HG02970 (cell line): ENCODE data around the gene CAPNS1.
"Not testable (repeated sequence)": the region's sequence is repeated elsewhere in the genome, so short reads cannot be mapped to it uniquely, and the experiment has no call there.

ENCODE experiments used
- ATAC-seq: cut with Tn5 transposase; IDR thresholded peaks from one replicate; pipeline ENCODE4 v1.9.1; 2021; ENCODE audit warnings: mild to moderate bottlenecking, moderate library complexity, moderate number of reproducible peaks; ENCODE audit not compliant: unreplicated experiment, low FRiP score

CAPNS1 gene

GRCh38 chr19:36113894-36114720 lies 25.8 kb upstream of the CAPNS1 start:
- ATAC-seq, result no peak

- ATAC-seq, result peak; percentile 85
Measured at GRCh38 chr19:36114721-36115452, 25.0 kb upstream of the CAPNS1 start, which contains the start of gene POLR2I. Gene POLR2I (minus strand): TSS chr19:36114875. CDS start chr19:36114856, 19 bp downstream.

GRCh38 chr19:36115453-36116343 lies 24.2 kb upstream of the CAPNS1 start, which contains the start of gene TBCB:
Gene TBCB (plus strand): TSS chr19:36115468. CDS start chr19:36115561, 93 bp downstream.
- ATAC-seq, result peak; percentile 41

- no peak for ATAC-seq
Measured at GRCh38 chr19:36116344-36116637, 23.6 kb upstream of the CAPNS1 start.

- no peak for ATAC-seq
Measured at GRCh38 chr19:36120092-36120983, 19.5 kb upstream of the CAPNS1 start.

GRCh38 chr19:36120984-36121358 lies 18.9 kb upstream of the CAPNS1 start:
- ATAC-seq, result no peak

GRCh38 chr19:36121486-36122124 lies 18.3 kb upstream of the CAPNS1 start:
- no peak for ATAC-seq

- ATAC-seq, result no peak
Measured at GRCh38 chr19:36125557-36125956, 14.3 kb upstream of the CAPNS1 start.

- ATAC-seq, result no peak
Measured at GRCh38 chr19:36128392-36128736, 11.5 kb upstream of the CAPNS1 start.

- not testable (repeated sequence) for ATAC-seq
Measured at GRCh38 chr19:36131221-36131620, 8.6 kb upstream of the CAPNS1 start.

- not testable (repeated sequence) for ATAC-seq
Measured at GRCh38 chr19:36134867-36135266, 5.0 kb upstream of the CAPNS1 start.

- ATAC-seq, result no peak
Measured at GRCh38 chr19:36136964-36137686, 2.7 kb upstream of the CAPNS1 start.

- no peak for ATAC-seq
Measured at GRCh38 chr19:36139120-36139472, 770 bp upstream of the CAPNS1 start.

- no peak for ATAC-seq
Measured at GRCh38 chr19:36140304-36141038, 605 bp downstream of the CAPNS1 start.

GRCh38 chr19:36141039-36141927 lies 1.4 kb downstream of the CAPNS1 start:
- ATAC-seq, result peak; percentile 42

- no peak for ATAC-seq
Measured at GRCh38 chr19:36142046-36142445, 2.2 kb downstream of the CAPNS1 start.

- no peak for ATAC-seq
Measured at GRCh38 chr19:36142496-36142895, 2.6 kb downstream of the CAPNS1 start.
